Endodermal cell (in vitro differentiated cells): ENCODE measurements around the gene ZNF407. TPM values are rescaled to one million over a fixed set of nuclear protein-coding genes. Genes with fewer than 3 reads are reported as not detected.

ENCODE experiments used
- DNase-seq: peaks from one replicate; pipeline ENCODE4 v3.0.0-alpha.2; 2017
- H3K27ac ChIP-seq: 2 replicates; pipeline ENCODE4 v1.5.1; 2013; ENCODE audit warnings: mild to moderate bottlenecking, low read depth, low read length, moderate library complexity
- H3K27me3 ChIP-seq: 2 replicates; pipeline ENCODE4 v1.6.1; 2013; ENCODE audit warnings: mild to moderate bottlenecking, low read length, moderate library complexity; ENCODE audit not compliant: insufficient read depth, control insufficient read depth, poor library complexity, severe bottlenecking
- H3K36me3 ChIP-seq: 2 replicates; pipeline ENCODE4 v1.7.0; 2013; ENCODE audit warnings: mild to moderate bottlenecking, low read length, moderate library complexity; ENCODE audit not compliant: control insufficient read depth, insufficient read depth
- H3K4me1 ChIP-seq: one replicate; pipeline ENCODE4 v1.7.0; 2013; ENCODE audit warnings: low read length; ENCODE audit not compliant: control insufficient read depth, insufficient read depth
- H3K4me3 ChIP-seq: 2 replicates; pipeline ENCODE4 v1.5.1; 2013; ENCODE audit warnings: mild to moderate bottlenecking, low read length, moderate library complexity
- H3K9ac ChIP-seq: 2 replicates; pipeline ENCODE4 v1.6.1; 2013; ENCODE audit warnings: mild to moderate bottlenecking, low read length, moderate library complexity; ENCODE audit not compliant: poor library complexity, severe bottlenecking; ENCODE audit errors: extremely low read depth
- H3K9me3 ChIP-seq: 2 replicates; pipeline ENCODE4 v1.6.1; 2013; ENCODE audit warnings: mild to moderate bottlenecking, low read length, moderate library complexity; ENCODE audit not compliant: control insufficient read depth
- H3K27ac Mint-ChIP-seq: 2 replicates; pipeline ENCODE4 v1.8.0; 2020; ENCODE audit warnings: mixed read lengths
- H3K27me3 Mint-ChIP-seq: 2 replicates; pipeline ENCODE4 v1.8.0; 2021; ENCODE audit warnings: mild to moderate bottlenecking, mixed read lengths; ENCODE audit not compliant: insufficient read depth
- H3K36me3 Mint-ChIP-seq: 2 replicates; pipeline ENCODE4 v1.8.0; 2020; ENCODE audit warnings: low read depth, mixed read lengths
- H3K4me1 Mint-ChIP-seq: 2 replicates; pipeline ENCODE4 v1.8.0; 2020; ENCODE audit warnings: mixed read lengths
- H3K4me3 Mint-ChIP-seq: 2 replicates; pipeline ENCODE4 v1.8.0; 2020; ENCODE audit warnings: mild to moderate bottlenecking, moderate library complexity, mixed read lengths
- H3K9me3 Mint-ChIP-seq: 2 replicates; pipeline ENCODE4 v1.8.0; 2020; ENCODE audit warnings: mild to moderate bottlenecking, mixed read lengths
- WGBS, 2 experiments: methylation state at CpG; one replicate each; pipeline versions ENCODE4 v1.1.5 to v1.1.7; 2013; ENCODE audit warnings: missing lambda C conversion rate in 2 of 2, mixed read lengths in 1 of 2; ENCODE audit not compliant: insufficient coverage in 1 of 2, insufficient read length in 1 of 2; 5-methylcytosine and 5-hydroxymethylcytosine counted together
- total RNA-seq, 2 donors: library from RNA; stranded (reverse); fragmentation: NEBNext Ultra II Directional in 1 of 2; extraction: Animal tissue kit (Norgen Biotek cat#: 25700) in 1 of 2; gene quantifications; 2 replicates in 1 of 2; 3 replicates in 1 of 2; pipeline ENCODE4 v1.2.1, GENCODE V29; 2021
- TF ChIP-seq, protein P1 (sequence below): fragments of 200-600 bp; sonication (generic); conservative IDR thresholded peaks from 2 replicates; pipeline ENCODE4 v1.5.0; 2021; ENCODE audit warnings: antibody characterized with exemption, mild to moderate bottlenecking

ZNF407 gene
- total RNA-seq, 2 donors from 2014 or later, result 7.6 to 13.1 TPM

- Mint-ChIP-seq H3K4me1 (no peaks in the 10 kb centered on the region), H3K36me3 (peaks cover 2% of the 10 kb centered on the region), H3K9me3 (no peaks in the 10 kb centered on the region), H3K27ac (no peak overlapping the region), H3K4me3 (no peak overlapping the region), H3K27me3 (no peaks in the 10 kb centered on the region)
- no peaks in the 10 kb centered on the region for H3K27me3 ChIP-seq
- 88 to 89% methylated on average over 10 to 16 of the region's 16 CpGs for WGBS, 2 experiments
- no peak for DNase-seq
- TF ChIP-seq, protein P1, sequence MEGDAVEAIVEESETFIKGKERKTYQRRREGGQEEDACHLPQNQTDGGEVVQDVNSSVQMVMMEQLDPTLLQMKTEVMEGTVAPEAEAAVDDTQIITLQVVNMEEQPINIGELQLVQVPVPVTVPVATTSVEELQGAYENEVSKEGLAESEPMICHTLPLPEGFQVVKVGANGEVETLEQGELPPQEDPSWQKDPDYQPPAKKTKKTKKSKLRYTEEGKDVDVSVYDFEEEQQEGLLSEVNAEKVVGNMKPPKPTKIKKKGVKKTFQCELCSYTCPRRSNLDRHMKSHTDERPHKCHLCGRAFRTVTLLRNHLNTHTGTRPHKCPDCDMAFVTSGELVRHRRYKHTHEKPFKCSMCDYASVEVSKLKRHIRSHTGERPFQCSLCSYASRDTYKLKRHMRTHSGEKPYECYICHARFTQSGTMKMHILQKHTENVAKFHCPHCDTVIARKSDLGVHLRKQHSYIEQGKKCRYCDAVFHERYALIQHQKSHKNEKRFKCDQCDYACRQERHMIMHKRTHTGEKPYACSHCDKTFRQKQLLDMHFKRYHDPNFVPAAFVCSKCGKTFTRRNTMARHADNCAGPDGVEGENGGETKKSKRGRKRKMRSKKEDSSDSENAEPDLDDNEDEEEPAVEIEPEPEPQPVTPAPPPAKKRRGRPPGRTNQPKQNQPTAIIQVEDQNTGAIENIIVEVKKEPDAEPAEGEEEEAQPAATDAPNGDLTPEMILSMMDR, result no peak
- no peaks in the 10 kb centered on the region for H3K9me3 ChIP-seq
- no peaks in the 10 kb centered on the region for H3K4me1 ChIP-seq
- no peaks in the 10 kb centered on the region for H3K36me3 ChIP-seq
- no peak overlapping the region for H3K9ac ChIP-seq
- H3K4me3 ChIP-seq, result no peak overlapping the region
- H3K27ac ChIP-seq, result no peak overlapping the region
These were observed 466.8 kb downstream of the ZNF407 start for GRCh38 chr18:75064513-75064905.

GRCh38 chr18:75065251-75066000 is 467.8 kb downstream of the ZNF407 start:
- H3K36me3 Mint-ChIP-seq, result peaks cover 2% of the 10 kb centered on the region
- no peaks in the 10 kb centered on the region for H3K27me3 Mint-ChIP-seq
- no peaks in the 10 kb centered on the region for H3K9me3 Mint-ChIP-seq
- no peak overlapping the region for H3K4me3 Mint-ChIP-seq
- no peak overlapping the region for H3K27ac ChIP-seq
- no peak for DNase-seq
- H3K27ac Mint-ChIP-seq, result no peak overlapping the region
- no peaks in the 10 kb centered on the region for H3K4me1 ChIP-seq
- no peaks in the 10 kb centered on the region for H3K36me3 ChIP-seq
- no peaks in the 10 kb centered on the region for H3K27me3 ChIP-seq
- H3K9ac ChIP-seq, result no peak overlapping the region
- H3K4me1 Mint-ChIP-seq, result no peaks in the 10 kb centered on the region
- WGBS, 2 experiments, result 94 to 97% methylated on average over 18 to 21 of the region's 21 CpGs
- H3K9me3 ChIP-seq, result no peaks in the 10 kb centered on the region
- TF ChIP-seq, protein P1, result no peak
- no peak overlapping the region for H3K4me3 ChIP-seq

- Histone ChIP-seq H3K4me3 (no peak overlapping the region), H3K9me3 (no peaks in the 10 kb centered on the region), H3K27me3 (no peaks in the 10 kb centered on the region), H3K36me3 (no peaks in the 10 kb centered on the region), H3K27ac (no peak overlapping the region), H3K9ac (no peak overlapping the region), H3K4me1 (no peaks in the 10 kb centered on the region)
- Mint-ChIP-seq H3K27me3 (no peaks in the 10 kb centered on the region), H3K4me3 (no peak overlapping the region), H3K4me1 (peaks cover 3% of the 10 kb centered on the region), H3K27ac (no peak overlapping the region), H3K9me3 (no peaks in the 10 kb centered on the region), H3K36me3 (peaks cover 2% of the 10 kb centered on the region)
- TF ChIP-seq, protein P1, result no peak
- 90 to 98% methylated on average over 13 to 15 of the region's 16 CpGs for WGBS, 2 experiments
- no peak for DNase-seq
These were observed 468.6 kb downstream of the ZNF407 start for GRCh38 chr18:75066021-75066880.
